GM19324 (cell line): ENCODE results near the gene KRT36.

Source experiments
- ATAC-seq: cut with Tn5 transposase; IDR thresholded peaks from one replicate; pipeline ENCODE4 v1.9.1; 2021; ENCODE audit warnings: mild to moderate bottlenecking, moderate library complexity; ENCODE audit not compliant: unreplicated experiment, low FRiP score

Gene KRT36

DNA sequence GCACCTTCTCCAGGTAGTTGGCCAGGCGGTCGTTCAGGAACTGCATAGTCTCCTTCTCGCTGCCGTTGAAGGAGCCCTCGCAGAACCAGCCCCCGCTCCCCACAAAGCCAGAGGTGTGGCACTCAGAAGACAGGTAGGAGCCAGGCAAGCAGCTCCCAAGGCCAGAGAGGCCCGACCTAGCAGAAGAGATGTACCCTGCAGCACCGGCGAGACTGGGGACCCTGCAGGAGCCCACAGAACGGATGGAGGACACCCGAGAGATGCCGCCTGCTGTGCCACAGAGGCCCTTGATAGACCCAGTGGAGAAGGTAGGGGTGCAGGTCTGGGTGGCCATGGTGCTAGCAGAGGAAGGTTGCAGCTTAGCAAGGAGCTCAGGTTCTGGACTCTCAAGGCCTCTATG lies at the start of gene KRT36:
TSS of gene KRT36 (minus strand) at position 380 of the 400 bp plus-strand sequence. CDS start at position 334, 46 bp downstream.
- ATAC-seq, result no peak

- ATAC-seq, result no peak
These were observed 49.4 kb upstream of the KRT36 start for GRCh38 chr17:41539071-41539492.

DNA sequence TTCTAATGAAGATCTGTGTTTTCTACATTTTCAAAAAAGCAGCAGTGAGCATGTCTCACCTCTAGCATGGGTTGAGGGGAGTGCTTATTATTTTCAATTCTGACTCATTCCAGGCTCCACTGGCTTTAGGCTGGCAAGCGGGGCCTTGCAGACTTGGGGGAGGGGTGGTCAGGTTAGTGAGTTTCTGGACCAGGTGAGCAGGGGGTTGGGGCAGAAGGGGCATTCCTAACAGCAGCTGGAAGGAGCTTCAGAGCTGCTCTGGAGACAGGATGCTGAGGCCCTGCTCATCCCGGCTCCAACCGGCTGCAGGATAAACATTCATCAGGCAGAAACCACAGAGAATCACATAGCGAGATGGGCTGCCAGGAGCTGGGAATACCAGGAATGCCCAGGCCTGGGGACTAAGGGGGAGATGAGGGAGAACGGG lies 48.9 kb upstream of the KRT36 start:
- no peak for ATAC-seq

- ATAC-seq, result no peak
These were observed 48.3 kb upstream of the KRT36 start for GRCh38 chr17:41537990-41538389.

DNA sequence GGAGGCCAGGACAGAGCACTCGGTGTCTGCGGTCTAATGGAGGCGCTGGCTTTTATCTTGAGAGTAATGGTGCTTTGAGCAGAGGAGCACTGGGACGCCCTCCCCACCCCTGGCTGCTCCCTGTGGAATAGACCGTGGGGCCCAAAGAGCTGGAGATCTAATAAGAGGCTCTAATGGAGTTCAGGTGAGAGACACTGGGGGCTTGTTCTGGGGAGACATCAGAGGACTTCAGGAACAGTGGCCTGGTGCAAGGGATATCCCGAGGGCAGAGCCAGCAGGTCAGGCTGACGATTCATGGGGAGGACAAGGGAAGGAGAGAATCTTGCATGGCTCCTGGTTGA lies 47.9 kb upstream of the KRT36 start:
- no peak for ATAC-seq

GRCh38 chr17:41536741-41537613 lies 47.3 kb upstream of the KRT36 start:
- ATAC-seq, result no peak

DNA sequence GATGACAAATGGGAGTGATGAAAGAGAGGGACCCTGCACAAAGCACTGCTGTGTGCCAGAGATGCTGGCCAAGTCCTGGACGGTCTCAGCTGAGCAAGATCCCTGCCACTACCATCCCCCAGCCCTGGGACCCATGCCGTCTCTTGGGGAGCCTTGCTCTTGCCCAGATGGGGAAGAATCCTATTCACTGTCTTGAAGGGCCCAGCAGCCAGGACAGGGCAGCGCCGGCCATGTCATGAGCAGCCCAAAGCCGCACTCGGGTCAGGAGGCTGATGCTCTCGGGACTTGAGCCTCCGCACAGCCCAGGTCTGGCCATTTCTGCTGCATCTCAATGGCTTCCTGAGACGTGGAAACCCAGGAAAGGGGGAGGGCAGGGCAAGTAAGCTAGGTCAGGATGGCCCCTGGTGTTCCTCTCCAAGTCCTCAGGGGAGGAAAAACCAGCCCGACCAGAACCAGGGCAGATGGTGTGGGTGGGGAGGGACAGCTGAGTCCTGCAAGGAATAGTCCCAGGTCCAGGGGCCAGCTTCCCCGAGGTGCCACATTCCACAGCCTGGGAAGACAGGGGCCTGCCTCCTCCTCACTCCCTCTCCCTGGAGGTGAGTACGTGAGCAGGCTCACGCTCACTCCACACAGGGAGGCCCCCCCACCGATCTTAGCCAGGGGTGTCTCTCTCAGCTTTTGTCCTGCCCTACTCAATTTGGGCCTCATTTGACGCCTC lies 46.2 kb upstream of the KRT36 start:
- ATAC-seq, result no peak

DNA sequence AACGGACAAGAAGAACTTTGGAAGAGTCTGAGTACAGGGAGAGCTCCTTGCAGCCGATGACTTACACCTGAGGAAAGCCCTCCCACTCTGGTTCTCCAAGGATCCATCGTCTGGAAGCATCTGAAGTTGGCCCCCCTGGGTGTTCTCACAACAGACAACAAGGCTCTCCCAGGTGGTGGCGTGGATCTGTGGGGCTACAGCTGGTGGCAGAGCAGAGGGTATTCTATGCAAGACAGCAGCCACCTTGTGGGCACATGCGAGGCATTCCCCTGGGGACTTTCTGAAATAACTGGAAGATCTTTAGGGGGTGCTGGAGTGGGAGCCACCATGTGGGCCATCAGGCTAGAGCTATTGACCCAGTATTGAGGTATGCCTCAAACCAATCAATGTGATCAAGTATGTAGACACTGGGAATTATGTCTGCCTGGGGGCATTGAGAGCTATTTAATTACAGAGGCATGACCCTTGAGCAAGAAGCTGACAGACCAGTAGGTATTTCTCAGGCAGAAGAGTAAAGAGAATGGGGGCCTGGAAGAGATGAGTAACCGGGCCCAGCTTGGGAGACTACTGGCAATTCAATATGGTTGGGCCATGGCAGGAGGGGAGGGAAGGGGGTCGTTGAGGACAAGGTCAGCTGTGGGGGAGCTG lies 45.3 kb upstream of the KRT36 start:
- no peak for ATAC-seq

GRCh38 chr17:41533613-41534012 lies 43.9 kb upstream of the KRT36 start:
- no peak for ATAC-seq

DNA sequence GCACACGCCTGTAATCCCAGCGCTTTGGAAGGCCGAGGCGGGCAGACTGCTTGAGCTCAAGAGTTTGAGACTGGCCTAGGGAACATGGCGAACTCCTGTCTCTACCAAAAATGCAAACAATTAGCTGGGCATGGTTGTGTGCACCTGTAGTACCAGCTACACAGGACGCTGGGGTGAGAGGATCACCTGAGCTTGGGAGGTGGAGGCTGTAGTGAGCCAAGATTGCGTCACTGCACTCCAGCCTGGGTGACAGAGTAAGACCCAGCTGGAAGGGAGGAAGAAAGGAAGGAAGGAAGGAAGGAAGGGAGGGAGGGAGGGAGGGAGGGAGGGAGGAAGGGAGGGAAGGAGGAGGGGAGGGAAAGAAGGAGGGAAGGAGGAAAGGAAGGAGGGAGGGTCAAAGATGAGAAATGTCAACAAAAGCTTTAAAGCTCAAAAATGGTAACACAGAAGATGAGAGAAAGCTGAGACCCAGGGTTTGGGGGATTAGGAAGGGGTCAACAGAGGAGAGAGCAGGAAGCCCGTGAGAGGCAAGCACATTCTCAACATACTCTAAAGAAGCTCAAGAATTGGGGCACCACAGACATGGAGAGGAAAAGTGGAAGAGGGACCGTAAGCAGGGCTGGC lies 43.3 kb upstream of the KRT36 start:
- ATAC-seq, result no peak

- ATAC-seq, result no peak
These were observed 42.3 kb upstream of the KRT36 start for GRCh38 chr17:41531993-41532392.

DNA sequence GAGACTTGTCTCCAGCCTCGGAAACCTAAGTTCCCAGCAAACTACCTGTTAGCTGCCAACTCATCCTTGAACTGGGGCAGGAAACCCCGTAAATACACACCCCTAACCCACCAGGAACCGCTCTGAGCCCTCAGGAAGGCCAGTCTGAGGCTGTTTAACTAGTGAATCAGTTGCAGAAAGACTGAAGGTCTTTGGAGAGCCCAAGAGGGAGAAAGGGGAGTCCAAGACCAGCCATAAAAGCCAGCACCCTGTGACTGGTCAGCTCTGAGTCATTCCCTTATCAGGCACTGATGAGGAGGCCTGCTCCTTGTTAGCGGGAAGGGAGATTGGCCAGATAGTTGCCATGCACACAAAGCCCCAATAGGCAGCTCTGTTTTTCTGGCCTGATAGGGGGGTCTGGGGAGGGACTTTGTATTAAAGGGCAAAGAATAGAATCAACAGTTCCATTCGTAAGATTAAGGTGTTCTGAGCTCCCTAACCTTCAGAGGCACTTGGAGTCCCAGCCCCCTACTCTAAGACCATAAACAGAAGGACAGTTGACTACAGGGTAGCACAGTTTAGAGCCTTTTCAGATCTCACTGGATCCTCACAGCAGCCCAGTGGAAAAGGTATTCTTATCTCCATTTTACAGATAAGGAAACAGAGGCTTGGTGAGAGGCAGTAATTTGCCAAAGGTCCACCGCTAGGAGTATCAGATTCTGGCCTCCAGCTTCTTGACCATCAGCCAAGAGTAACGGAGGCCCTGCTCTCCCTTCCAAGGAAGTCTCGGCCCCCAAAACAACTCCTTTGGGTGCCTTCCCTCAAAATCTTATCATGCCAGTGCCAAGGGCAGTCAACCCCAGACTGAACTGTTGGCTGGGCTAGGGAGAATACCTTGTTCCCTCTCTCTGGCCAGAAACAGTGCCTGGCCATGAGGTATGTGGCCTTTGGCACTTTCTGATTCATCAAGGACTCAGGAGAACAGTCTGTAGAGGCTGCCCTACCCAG lies 40.6 kb upstream of the KRT36 start:
- ATAC-seq, result no peak

DNA sequence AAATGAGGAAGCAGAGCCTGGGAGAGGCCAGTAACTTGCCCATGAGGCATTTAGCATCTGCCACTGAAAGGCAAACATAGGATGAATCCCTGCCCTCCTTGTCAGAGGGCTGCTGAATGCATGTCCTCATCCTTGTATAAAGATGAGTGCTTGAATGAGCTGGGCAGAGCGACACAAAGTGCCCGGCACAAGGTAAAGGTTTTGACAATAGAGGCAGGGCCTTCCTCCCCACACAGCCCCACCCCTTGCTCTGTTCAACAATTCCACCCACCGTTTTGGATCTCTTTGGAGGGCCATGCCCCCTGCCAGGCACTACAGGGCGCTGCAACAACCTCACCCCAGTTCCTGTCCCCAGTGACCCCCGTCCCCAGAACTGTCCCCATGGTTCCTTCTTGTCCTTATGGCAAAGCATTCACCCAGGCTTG lies 39.8 kb upstream of the KRT36 start:
- no peak for ATAC-seq

DNA sequence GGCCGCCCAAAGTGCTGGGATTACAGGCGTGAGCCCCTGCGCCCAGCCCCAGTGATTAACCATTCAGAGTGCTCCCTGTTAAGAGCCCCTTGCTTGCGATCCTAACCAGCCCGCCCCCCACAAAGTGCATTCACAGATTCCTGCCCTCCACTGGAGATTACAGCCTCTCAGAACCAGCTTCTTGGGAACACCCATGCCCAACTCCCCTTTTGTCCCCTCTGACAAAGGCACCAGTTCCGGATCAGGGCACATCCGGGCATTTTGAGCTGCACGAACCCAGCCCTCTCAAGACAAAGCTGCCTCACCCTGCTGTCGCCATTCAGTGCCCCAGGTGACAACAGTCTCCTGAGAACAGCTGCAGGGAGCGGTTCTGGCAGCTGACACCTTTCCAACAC lies 39.2 kb upstream of the KRT36 start:
- no peak for ATAC-seq

DNA sequence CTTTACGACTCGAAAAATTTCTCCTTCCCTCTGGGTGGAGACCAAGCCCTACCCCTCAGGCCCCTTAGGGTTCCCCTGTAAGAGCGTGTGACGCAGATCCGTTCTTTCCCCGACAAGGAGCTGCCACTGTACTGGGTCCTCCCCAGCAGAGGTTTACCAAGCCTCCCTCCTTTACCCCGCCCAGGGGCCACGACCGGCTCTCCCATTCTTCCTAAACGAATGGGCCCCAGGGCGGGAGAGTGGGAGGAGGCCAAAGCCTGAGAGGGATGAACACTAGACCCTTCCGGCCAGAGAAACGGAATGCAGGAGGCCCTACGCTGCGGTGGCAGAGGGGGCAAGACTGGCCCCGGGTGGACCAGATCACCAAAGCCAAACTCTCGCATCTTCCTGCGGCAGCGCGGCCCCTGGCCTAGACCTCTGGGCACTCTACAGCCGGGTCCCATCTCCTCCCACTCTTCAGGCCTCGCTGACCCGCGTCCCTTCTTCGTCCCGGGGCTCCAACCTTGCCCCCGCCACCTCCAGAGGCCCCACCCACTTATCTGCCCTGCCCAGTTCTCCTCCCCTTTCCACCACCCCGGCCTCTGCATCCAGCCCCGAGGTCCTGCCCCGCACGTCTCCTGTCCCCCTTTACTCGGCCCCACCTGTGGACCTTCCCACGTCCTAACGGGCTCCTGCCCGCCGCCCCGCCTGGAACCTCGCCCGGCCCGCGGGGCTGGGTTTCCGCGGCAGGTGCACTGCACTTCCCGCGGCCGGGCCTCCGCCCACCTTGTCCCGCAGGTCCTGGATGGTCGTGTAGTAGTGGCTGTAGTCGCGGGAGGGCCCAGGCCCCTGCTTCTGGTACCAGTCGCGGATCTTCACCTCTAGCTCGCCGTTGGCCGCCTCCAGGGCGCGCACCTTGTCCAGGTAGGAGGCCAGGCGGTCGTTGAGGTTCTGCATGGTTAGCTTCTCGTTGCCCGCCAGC lies 37.6 kb upstream of the KRT36 start:
- ATAC-seq, result no peak

GRCh38 chr17:41524261-41524660 lies 34.6 kb upstream of the KRT36 start:
- no peak for ATAC-seq

DNA sequence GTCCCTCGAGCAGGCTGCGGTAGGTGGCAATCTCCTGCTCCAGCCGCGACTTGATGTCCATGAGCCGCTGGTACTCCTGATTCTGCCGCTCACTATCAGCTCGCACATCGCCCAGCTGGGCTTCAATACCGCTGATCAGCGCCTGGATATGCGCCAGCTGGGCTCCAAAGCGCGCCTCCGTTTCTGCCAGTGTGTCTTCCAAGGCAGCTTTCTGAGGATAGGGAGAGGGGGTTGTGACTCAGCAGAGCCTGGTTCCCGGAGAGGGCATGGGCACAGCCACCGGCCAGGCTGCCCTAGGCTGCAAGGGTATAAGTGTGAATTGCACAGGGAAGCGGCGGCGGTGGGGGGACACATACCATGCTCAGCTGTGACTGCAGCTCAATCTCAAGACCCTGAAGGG lies 34.1 kb upstream of the KRT36 start:
- ATAC-seq, result no peak

DNA sequence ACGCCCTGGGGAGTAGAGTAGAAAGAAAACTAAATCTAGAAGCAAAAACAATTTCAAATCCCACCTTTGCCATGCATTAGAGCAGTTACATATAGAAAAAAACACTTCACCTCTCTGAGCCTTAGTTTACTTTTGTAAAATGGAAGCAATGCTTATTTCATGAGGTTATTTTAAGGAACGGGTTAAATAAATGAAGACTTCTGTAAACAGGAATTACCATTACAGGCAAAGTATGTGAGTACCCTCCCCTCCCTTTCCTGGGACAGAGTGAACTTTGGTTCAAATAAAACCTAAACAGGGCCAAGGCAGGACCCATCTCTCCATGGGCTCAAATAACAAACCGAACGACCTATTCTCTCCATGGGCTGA lies 33.5 kb upstream of the KRT36 start:
- ATAC-seq, result no peak
